Glutamatergic neuron (in vitro differentiated cells): ENCODE data around the gene MSL1. TPM values are rescaled to one million over a fixed set of nuclear protein-coding genes. Genes with fewer than 3 reads are reported as not detected.

Experiments used
- DNase-seq: peaks from one replicate; pipeline ENCODE4 v3.0.0; 2022
- H3K27ac Mint-ChIP-seq: one replicate; pipeline ENCODE4 v1.8.0; 2020; ENCODE audit warnings: mild to moderate bottlenecking, mixed read lengths, inconsistent platforms; ENCODE audit not compliant: unreplicated experiment
- H3K27me3 Mint-ChIP-seq: one replicate; pipeline ENCODE4 v1.8.0; 2020; ENCODE audit warnings: mild to moderate bottlenecking, moderate library complexity, mixed read lengths, inconsistent platforms; ENCODE audit not compliant: unreplicated experiment
- H3K36me3 Mint-ChIP-seq: one replicate; pipeline ENCODE4 v1.8.0; 2020; ENCODE audit warnings: mild to moderate bottlenecking, mixed read lengths, inconsistent platforms; ENCODE audit not compliant: unreplicated experiment
- H3K4me1 Mint-ChIP-seq: one replicate; pipeline ENCODE4 v1.8.0; 2020; ENCODE audit warnings: mild to moderate bottlenecking, low read depth, mixed read lengths, inconsistent platforms; ENCODE audit not compliant: unreplicated experiment
- H3K4me3 Mint-ChIP-seq: one replicate; pipeline ENCODE4 v1.8.0; 2020; ENCODE audit warnings: mild to moderate bottlenecking, mixed read lengths, inconsistent platforms; ENCODE audit not compliant: unreplicated experiment
- H3K9me3 Mint-ChIP-seq: one replicate; pipeline ENCODE4 v1.8.0; 2020; ENCODE audit warnings: mild to moderate bottlenecking, moderate library complexity, mixed read lengths, inconsistent platforms; ENCODE audit not compliant: unreplicated experiment
- CTCF ChIP-seq: fragments of 200-600 bp; sonication (generic); IDR thresholded peaks from one replicate; pipeline ENCODE4 v1.5.0; 2021; ENCODE audit not compliant: partially characterized antibody, unreplicated experiment
- total RNA-seq: library from RNA; stranded (reverse); fragmentation: NEBNext Ultra II Directional; extraction: Animal tissue kit (Norgen Biotek cat#: 25700); gene quantifications from one replicate; pipeline ENCODE4 v1.2.1, GENCODE V29; 2021; ENCODE audit not compliant: unreplicated experiment

MSL1 gene
- total RNA-seq, 1 donor from 2014 or later, result 110 TPM

GRCh38 chr17:40106760-40107521 lies 14.8 kb upstream of the MSL1 start:
- H3K9me3 Mint-ChIP-seq, result peaks cover 3% of the 10 kb centered on the region
- H3K36me3 Mint-ChIP-seq, result no peaks in the 10 kb centered on the region
- peak overlapping the region; percentile 9 for H3K4me3 Mint-ChIP-seq
- no peak for TF ChIP-seq CTCF
- no peak for DNase-seq
- peaks cover 29% of the 10 kb centered on the region for H3K4me1 Mint-ChIP-seq
- H3K27me3 Mint-ChIP-seq, result peaks cover 9% of the 10 kb centered on the region
- no peak overlapping the region for H3K27ac Mint-ChIP-seq

DNA sequence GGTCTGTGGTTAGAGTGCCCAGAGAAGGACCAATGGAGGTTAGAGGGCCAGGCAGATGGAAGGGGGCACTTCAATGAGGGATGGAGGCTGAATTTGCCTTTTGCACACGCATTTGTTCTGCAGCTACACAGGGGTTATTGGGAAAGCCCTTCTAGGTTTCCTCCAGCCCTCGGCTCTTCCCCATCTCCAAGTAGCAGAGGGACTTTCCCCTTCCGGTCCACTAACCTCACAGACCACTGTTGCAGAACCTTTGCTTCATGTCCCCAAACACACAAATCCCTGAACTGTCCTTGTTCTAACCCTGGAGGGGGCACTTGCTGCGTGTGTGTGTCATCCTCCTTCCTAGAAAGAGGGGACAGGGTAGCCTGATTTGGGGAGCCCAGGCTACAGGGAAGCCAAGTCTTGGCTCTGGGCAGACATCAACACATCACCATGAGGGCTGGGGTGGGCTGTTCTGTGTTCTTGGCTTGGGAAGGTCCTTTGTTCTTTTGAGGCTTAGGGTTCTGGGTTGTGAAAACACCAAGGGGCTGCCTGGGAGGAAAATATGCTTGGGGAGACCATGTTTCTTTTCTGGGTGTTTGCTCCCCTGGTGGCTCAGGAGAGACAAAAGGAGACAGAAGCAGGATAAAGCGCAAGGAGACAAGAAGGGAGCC lies 14.1 kb upstream of the MSL1 start:
- no peak for TF ChIP-seq CTCF
- Mint-ChIP-seq H3K4me3 (no peak overlapping the region), H3K4me1 (peaks cover 36% of the 10 kb centered on the region), H3K9me3 (peaks cover 7% of the 10 kb centered on the region), H3K27ac (peak overlapping the region; percentile 52), H3K27me3 (peaks cover 12% of the 10 kb centered on the region), H3K36me3 (no peaks in the 10 kb centered on the region)
- no peak for DNase-seq

DNA sequence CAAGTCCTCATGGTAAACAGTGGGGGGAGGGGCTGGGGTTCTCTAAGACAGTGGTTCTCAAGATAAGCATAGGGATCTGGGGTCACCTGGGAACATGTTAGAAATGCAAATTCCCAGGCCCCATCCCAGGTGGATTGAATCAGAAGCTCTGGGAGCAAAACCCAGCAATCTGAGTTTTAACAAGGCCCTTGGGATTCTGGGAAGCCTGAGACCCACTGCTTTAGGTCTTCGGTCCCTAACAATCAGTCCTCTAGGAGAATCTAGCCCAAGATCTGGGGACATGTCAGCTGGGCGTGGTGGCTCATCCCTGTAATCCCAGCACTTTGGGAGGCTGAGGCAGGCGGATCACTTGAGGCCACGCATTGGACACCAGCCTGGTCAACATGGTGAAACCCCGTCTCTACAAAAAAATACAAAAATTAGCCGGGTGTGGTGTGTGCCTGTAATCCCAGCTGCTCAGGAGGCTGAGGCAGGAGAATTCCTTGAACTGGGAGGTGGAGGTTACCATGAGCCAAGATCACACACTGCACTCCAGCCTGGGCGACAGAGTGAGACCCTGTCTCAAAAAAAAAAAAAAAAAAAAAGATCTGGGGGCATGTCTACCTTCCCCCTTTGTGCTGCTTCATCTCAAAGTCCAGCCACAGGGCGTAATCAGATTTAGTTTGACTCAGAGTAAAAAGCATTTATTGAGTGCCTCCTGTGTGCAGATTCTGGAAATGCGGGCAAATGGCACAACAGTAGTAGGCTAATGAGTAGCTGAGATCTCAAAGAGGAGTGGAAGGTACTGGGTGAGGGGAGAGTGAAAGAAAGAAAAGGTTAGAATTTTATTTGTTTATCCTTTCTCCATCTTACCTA lies 12.6 kb upstream of the MSL1 start:
- Mint-ChIP-seq H3K4me1 (peaks cover 46% of the 10 kb centered on the region), H3K4me3 (no peak overlapping the region), H3K9me3 (peaks cover 6% of the 10 kb centered on the region), H3K27me3 (peaks cover 7% of the 10 kb centered on the region), H3K27ac (no peak overlapping the region), H3K36me3 (no peaks in the 10 kb centered on the region)
- no peak for DNase-seq
- peak; percentile 11 for TF ChIP-seq CTCF

DNA sequence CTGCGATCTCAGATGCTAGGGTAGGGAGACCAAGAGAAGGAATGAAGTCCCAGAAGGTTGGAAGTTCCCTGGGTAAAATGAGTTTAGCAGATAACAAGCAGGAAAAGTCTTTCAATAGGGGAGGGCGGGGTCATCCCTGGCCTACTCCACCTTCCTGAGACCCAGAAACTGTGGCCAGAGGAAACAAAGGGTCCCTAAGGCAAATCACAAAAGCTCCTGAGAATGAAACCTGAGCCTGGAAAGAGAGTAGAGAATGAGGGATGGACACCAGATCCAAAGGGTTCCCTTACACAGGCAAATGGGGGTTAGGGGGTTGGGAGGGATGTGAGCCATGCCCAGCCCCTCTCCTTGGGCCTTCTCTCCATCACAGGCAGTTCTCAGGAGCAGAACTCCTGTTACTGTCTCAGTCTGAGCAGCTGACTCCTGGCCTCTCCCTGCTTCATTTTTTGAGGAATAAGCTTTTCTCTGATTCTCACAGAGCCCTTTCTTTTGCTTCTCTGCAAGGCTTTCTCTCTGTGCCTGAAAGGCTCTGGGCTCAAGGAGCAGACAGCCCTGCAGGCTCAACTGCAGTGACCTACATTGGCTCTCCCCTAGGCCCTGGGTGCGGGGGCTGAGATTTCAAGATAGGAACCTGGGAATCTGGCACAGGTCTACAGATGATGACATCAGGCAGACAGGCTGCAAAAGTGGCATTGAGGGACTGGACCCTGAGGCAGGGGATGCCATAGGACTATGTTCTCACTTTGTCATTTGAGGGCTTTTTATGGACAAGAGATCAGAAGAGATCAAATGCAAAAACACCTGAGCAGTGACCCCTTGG lies 11.5 kb upstream of the MSL1 start:
- H3K4me1 Mint-ChIP-seq, result peaks cover 46% of the 10 kb centered on the region
- no peak for TF ChIP-seq CTCF
- peak overlapping the region; percentile 75 for H3K4me3 Mint-ChIP-seq
- H3K27me3 Mint-ChIP-seq, result peaks cover 7% of the 10 kb centered on the region
- peak overlapping the region; percentile 26 for H3K27ac Mint-ChIP-seq
- peaks cover 5% of the 10 kb centered on the region for H3K9me3 Mint-ChIP-seq
- no peaks in the 10 kb centered on the region for H3K36me3 Mint-ChIP-seq
- no peak for DNase-seq
